ENCODE data around the gene TMEM147. TPM values are rescaled to one million over a fixed set of nuclear protein-coding genes. Genes with fewer than 3 reads are reported as not detected.

TMEM147 gene
- total RNA-seq, 1 donor from 2014 or later = 84.4 TPM

DNA sequence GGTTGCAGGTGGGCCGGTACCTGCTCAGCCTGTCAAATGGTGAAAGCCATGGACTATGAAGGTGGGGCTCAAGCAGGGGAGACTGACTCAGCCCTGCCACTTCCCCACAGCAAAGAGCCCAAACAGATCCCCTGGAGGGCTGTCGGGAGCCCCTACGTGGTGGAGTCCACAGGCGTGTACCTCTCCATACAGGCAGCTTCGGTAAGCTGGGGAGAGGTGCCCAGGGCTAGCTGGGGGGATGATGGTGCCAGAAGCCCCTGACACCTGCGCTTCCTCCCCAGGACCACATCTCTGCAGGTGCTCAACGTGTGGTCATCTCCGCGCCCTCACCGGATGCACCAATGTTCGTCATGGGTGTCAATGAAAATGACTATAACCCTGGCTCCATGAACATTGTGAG is 3.2 kb upstream of the TMEM147 start:
- DNase-seq (no peak), ATAC-seq (no peak)
- intact Hi-C loops (cut with micrococcal nuclease) = no loop called here

DNA sequence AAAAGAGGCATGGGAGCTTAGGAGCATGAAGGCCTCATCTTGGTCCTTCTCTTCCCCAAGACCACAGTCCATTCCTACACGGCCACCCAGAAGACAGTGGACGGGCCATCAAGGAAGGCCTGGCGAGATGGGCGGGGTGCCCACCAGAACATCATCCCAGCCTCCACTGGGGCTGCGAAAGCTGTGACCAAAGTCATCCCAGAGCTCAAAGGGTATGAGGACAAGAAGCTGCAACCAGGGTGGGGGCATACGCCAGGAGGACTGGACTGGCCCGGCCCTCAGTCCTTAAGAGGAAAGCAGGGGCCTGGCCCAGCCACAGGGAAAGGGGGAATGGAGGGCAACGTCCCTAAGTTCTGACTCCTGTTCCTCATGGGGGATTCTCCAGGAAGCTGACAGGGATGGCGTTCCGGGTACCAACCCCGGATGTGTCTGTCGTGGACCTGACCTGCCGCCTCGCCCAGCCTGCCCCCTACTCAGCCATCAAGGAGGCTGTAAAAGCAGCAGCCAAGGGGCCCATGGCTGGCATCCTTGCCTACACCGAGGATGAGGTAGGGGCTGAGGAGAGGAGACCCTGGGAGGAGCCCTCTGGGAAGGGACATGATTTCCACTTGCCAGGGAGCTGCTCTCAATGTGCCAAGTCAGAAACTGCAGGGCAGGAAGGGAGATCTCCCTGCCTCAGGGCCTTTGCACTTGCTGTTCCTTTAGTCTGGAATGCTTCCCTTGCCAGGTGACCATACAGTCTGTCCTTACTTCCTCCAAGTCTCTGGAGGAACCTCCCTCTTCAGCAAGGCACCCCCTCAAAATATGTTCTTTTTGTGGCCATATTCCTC is 1.9 kb upstream of the TMEM147 start:
- ATAC-seq (no peak), DNase-seq (no peak)
- intact Hi-C loops (cut with micrococcal nuclease) = no loop called here

DNA sequence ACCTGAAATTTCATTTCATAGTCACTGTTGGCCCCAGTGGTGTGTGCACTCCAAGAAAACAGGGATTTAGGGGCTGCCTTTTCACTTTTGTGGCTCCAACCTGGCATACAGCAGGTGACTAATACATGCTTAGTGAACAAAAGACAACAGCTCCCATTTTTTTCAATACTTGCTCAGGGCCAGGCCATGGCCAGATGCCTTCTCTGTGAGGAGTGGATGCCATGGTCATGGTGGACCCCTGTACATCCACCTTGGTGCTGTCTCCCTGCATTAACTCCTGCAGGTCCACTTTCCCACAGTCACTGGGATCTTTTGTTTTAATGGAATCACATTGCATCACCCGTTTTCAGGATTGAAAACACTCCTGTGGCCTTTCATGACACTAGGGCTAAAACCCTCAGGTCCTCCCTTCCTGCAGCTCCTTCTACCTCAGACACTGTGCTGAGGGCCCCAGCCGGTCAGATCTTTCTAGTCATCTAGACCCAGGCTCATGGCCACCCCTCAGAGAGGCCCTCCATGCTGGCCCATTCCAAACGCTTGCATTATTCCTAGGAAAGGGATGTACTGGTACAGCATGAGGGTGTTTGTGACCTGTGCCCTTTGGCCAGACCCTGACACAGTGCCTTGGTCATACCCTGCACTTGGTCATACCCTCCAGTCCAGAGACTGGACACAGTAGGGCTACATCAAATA is 1.2 kb upstream of the TMEM147 start:
- intact Hi-C loops (cut with micrococcal nuclease) = no loop called here
- no peak for DNase-seq
- ATAC-seq = no peak

DNA sequence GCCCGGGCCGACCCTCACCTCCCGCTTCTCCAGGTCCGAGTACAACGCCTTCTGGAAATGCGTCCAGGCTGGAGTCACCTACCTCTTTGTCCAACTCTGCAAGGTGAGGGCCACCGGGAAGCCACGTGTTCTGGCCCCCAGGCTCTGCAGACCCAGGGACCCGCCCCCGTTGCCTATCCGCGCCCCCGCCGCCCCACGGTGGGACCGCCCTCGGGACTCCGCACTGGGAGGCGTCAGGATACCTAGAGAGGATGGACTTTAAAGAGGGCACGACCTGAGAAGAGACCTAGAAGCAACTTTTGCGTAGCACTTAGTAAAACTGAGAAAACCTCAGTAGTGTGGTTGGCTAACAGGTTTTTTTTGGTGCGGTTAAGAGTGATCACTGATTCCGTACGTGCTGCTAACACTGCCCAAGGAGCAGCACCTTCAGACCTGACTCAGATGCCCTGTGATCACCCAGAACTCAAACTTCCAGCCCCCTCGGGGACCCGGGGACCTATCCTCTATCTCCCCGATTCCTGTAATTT is 492 bp downstream of the TMEM147 start:
- intact Hi-C loops (cut with micrococcal nuclease) = no loop called here
- peak; percentile 56 for ATAC-seq
- DNase-seq = peak; percentile 54

DNA sequence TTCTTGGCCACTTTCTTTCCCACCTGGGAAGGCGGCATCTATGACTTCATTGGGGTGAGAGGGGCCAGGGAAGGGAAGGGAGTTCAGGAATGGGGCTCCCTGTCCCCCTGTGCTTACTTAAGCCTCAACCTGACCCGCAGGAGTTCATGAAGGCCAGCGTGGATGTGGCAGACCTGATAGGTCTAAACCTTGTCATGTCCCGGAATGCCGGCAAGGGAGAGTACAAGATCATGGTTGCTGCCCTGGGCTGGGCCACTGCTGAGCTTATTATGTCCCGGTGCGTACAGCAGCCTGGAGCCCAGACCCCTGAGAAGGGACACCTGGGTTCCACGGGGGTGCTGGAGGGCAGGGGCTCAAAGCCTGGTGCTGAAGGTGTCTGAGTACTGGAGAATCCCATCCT is 1.1 kb downstream of the TMEM147 start:
- intact Hi-C loops (cut with micrococcal nuclease) = no loop called here
- DNase-seq (no peak), ATAC-seq (no peak)

DNA sequence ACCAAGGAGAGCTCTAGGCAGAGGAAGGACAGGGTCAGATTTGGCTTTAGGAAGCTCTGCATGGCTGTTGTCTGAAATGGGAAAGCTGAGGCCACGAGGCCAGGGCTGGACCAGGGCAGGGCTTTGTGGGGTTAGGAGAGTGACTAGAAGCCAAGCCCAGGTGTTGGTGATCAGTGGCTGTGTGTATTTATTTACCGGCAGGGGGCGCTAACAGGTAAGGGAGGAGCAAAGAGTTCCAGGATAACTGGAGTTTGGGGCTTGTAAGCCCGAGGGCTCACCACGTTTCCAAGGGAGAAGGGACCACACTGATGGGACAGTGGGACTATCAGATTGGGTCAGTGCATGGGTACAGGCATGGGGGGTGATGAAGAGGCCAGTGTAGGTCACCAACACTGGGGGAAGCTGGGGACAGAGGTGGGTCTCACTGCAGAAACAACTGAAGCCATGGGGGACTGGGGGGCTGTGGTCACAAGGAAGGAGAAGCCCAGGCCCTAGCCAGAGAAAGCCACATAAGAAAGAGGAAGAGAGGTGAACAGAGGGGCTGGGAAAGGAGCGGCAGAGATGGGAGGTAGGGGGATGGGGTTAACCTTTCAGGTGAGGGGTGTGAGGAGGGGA is 3.9 kb downstream of the TMEM147 start:
- DNase-seq (no peak), ATAC-seq (no peak)
- intact Hi-C loops (cut with micrococcal nuclease) = no loop called here

DNA sequence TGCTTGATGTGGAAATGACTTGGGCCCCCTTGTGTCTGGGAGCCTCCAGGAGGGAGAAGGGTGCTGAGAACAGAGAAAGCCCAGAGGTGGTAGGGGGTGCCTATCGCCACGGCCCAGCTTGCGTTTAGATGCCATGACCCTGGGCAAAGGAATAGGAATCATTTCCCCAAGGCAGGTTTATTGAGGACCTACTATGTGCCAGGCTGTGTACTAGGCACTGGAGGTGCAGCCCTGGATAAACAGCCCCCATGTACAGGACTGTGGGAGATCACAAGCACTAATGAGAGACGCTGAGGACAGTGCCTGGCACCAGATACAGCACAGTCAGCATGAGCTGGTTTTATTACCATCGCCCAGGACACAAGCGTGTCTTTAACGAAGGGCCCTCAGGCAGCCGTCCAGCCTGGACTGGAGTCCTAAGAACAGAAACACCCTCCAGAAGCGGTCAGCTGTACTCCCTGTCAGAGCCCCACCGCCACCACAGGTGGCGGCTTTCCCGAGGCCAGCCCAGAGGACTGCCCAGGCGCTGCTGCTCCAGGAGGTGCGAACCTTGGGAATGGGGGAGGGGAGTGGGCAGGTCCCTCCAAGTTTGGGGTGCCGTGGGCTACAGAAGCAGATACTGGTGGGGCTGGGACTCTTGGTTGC is 4.6 kb downstream of the TMEM147 start:
- DNase-seq = no peak
- intact Hi-C loops (cut with micrococcal nuclease) = no loop called here
- ATAC-seq = no peak

DNA sequence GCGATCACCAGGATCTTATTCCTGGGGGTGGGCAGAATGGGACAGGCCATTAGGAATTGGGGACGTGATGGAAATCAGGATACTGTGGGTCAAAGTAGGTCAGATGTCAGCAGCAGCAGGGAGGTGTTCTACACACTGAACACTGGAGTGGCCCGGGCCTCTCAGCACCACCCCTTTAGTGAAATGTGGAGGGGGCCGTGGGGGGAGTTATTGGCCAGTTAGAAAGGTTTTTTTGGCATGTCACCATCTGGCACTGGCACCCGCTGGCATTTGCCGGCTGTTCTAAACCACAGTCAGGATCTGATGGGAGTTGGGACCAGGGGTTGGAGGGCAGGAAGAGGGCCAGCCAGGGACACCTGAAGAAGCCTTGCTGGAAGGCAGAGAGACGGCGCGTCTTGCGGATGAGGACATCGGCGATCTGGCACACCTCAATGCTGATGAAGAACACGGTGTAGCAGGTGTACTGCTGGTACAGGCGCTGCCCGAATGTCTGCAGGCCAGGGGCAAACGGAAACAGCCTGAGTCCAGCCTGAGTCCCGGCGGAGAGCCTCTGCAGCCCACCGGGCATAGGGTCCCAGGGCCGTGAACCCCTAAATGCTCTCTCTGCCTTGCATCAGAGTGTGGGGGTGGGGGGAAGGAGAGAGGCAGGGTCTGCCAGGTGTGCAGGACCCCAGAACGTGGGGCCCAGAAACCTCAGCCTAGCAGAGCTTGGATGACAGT is 5.8 kb downstream of the TMEM147 start:
- DNase-seq = no peak
- intact Hi-C loops (cut with micrococcal nuclease) = no loop called here
- no peak for ATAC-seq

DNA sequence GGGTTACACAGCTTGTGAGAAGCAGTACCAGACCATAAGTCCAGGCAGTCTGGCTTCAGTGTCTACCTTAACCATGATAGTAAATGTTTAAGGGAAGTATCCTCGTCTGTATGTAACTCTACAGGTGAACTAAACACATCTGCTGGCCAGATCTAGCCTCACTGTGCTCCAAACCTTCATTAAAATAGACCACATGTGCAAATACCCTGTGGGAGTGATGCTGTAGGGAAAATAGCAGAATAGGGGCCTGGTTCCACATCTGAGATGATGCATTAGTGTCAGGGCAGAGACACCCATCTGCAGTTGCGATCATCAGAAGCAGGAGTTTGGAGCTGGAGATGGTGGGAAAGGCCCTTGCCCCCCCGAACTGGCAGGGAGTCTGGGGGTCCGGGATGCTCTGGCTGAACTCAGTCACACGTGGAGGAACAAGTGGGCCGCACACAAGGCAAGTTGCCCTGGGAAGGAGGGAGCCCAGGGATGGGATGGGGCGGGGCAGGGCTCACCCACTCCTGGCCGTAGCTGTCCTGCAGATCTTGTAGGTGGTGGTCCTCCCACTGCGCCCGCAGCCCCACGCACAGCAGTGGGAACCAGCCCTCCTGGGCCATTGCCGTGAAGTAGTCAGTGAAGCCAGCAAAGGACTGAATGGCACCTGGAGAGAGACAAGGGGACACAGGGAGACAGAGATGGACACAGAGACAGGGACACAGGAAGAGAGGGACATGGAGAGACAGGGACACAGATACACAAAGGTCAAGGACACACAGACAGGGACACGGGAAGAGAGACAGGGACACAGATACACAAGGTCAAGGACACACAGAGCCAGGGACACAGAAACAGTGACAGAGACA is 7.3 kb downstream of the TMEM147 start:
- no peak for DNase-seq
- ATAC-seq = no peak
- intact Hi-C loops (cut with micrococcal nuclease) = no loop called here

DNA sequence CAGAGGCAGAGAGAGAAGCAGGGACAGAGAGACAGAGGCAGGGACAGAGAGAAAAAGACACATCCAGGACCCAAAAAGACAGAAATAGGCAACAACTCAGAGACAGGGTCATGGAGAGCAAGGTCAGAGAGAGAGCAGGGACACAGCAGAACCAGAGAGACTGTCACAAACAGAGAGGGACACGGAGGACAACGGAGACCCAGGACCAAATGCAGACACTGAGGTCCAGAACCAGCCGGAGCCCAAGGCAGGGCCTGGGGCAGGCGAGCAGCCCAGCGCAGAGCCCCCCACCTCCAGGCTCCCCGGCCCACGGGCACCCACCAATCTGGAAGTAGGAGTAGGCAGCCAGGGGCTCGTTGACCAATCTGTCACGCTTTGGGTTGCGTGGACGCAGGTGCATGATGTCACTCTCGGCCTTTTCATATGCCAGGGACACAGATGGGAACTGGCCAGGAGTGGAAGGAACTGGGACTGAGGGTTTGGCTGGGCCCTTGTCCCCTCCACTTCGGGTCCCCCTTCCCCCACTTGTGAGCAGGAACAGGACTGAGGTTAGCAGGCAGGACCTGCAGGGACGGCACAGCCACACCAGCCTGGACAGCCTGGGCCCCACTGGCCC is 8.1 kb downstream of the TMEM147 start:
- no peak for DNase-seq
- ATAC-seq = no peak
- intact Hi-C loops (cut with micrococcal nuclease) = no loop called here

DNA sequence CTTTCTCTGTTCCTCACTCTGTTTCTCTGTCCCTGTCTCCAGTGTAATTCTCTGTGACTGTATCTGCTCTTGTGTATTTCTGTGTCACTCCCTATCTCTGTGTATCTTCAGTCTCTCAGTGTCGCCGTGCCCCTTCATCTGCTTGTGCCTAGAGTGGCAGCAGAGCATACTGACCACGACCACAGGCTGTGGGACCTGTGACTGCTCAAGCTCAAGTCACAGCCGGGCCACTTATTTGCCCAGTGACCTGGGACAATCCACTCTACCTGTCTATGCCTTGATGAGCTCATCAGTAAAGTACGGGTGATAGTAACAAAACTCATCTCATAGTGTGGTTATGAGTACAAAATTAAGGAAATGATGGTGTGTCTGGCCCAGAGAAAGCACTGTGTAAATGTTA is 8.7 kb downstream of the TMEM147 start:
- intact Hi-C loops (cut with micrococcal nuclease) = no loop called here
- ATAC-seq = no peak
- no peak for DNase-seq

DNA sequence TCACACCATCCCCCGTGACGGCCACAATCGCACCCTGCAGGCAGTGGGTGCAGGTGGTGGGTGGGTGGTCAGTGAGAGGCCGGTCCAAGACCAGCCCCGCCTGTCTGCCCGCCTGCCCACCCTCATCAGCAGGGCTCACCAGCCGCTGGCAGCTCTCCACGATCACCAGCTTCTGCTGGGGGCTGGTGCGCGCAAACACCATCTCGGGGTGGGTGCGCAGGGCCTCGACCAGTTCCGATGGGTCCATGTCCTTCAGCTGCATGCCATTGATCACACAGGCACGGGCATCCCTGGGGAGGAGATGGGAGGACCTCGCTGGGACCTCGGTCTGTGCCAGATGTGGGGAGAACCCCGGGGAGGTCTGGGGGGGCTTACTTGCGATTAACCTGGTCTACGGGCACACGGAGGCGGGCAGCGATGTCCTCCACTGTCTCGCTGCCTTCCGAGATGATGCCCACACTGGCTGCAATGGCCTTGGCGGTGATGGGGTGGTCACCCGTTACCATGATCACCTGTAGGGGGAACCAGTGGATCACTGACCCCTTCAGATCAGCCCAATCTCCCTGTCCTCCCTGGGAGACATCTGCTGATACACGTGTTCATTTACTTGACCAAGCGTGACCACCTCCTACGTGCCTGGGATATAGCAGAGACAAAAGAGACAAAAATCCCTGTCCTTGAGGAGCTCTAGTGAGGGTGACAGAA is 10.0 kb downstream of the TMEM147 start:
- DNase-seq (no peak), ATAC-seq (no peak)
- intact Hi-C loops (cut with micrococcal nuclease) = no loop called here

DNA sequence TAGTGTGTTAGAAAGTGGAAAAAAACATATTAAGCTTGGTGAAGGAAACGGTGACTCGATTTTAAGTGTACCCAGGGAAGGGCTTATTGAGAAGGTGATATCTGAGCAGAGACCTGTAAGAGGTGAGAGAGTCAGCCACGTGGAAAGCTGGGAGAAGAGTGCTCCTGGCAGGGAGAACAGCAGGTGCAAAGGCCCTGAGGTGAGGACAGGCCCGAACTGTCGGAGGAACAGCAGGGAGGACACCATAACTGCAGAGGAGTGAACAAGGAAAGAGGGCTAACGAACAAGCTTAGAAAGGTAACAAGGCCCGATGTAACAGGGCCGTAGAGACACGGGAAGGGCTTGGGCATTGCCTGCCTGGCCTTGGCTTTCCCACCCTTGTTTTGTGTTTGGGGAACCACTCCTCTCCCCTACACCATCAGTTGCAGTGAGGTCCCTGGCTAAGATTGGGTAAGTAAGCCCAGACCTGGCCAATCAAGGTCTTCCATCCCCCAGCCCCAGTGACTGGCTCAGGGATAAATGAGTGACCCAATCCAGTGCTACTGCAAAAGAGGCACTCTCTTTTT is 10.7 kb downstream of the TMEM147 start:
- no peak for DNase-seq
- intact Hi-C loops (cut with micrococcal nuclease) = no loop called here
- no peak for ATAC-seq

DNA sequence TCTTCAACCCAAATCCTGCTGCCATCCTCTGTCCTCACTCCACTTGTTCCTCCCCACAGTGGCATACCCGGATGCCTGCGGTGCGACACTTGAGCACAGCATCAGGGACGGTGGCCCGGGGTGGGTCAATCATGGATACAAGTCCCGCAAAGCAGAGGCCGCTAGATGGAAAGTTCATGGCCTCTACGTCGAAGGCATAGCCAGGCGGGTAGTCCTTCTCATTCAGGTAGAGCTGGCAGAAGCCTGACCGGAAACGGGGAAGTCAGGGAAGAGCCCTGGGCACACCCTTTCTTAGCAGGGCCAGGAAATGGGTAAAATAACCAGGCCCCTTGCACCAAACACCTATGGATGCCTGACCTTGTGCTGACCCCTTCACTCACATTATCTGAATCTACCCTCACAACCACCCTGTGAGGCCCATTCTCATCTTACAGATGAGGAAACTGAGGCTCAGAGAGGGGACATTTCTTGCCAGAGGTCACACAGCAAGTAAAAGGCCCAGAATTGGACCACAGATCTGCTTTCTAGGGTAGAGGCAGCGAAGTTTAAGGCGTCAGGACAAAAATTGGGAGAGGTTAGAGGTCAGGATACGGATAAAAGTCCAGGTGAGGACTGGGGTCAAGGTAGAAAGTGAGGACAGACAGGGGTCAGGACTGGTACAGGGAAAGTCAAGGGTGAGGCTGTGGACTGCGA is 11.6 kb downstream of the TMEM147 start:
- no peak for DNase-seq
- intact Hi-C loops (cut with micrococcal nuclease) = no loop called here
- no peak for ATAC-seq

DNA sequence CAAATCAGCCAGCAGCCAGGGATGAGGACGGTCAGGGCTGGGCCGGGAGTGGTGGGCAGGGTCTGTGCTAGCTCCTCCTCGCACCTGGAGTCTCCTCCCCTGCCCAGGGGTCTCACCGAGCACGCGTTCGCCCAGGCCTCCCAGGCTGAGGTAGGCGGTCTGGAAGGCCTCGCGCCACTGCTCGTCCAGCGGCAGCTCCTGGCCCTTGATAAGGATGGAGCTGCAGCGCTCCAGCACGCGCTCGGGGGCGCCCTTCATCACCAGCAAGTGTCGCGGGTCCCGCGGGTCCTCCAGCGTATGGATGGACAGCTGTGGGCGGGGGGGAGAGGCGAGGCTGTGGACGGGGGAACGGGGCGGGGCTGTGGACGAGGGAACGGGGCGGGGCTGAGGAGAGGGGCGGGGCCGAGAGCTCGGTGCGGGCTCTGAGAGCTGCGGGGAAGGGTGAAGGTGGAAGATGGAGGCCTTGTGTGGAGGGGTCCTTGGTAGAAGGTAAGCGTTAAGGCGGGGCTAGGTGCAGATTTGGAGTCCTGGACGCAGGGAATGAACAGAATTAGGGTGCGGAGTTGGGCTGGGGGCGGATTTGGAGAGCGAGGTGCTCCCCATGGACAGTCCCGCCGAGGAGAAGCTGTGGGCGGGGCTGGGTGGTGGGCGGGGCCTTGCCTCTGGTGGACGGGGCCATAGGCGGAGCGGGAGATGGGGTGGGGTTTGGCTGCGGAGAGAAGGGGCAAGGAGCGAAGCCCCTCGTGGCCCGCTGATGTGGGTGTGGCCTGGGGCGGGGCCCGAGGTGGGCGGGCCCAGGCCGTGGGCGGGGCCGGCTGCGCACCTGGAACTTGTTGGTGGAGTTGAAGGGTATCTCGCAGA is 12.3 kb downstream of the TMEM147 start:
- intact Hi-C loops (cut with micrococcal nuclease) = no loop called here

More for the DNA sequence above, 12.3 kb downstream of the TMEM147 start:
- ATAC-seq = peak; percentile 84
- peak; percentile 75 for DNase-seq

Data from left ventricle myocardium superior (tissue), 1 donor.